DND-41 (cell line): ENCODE results near the gene PRCP.
A peak's percentile ranks its signal among the peaks of the same experiment; 100 is the strongest.

ENCODE experiments used
- ATAC-seq: fragments of 200-7000 bp; cut with Tn5 transposase; 3 replicates; pipeline ENCODE4 v1.9.1; 2021; ENCODE audit warnings: low read depth; ENCODE audit not compliant: insufficient read depth
- DNase-seq: peaks from one replicate; pipeline ENCODE4 v3.0.0-alpha.2; 2020
- H2AFZ ChIP-seq: 2 replicates; pipeline ENCODE4 v1.6.0; 2012; ENCODE audit warnings: low read depth, low read length
- H3K27ac ChIP-seq: 2 replicates; pipeline ENCODE4 v1.5.1; 2012; ENCODE audit warnings: low read length, inconsistent platforms
- H3K27me3 ChIP-seq: fragments of 200-600 bp; sonication (generic); 2 replicates; pipeline ENCODE4 v1.6.0; 2012; ENCODE audit warnings: low read length, mild to moderate bottlenecking, inconsistent platforms; ENCODE audit not compliant: insufficient read depth, poor library complexity
- H3K36me3 ChIP-seq: 2 replicates; pipeline ENCODE4 v1.5.1; 2012; ENCODE audit warnings: low read length, inconsistent platforms; ENCODE audit not compliant: insufficient read depth
- H3K4me1 ChIP-seq: 2 replicates; pipeline ENCODE4 v1.5.1; 2012; ENCODE audit warnings: mild to moderate bottlenecking, low read length; ENCODE audit not compliant: insufficient read depth
- H3K4me2 ChIP-seq: 2 replicates; pipeline ENCODE4 v1.6.0; 2012; ENCODE audit warnings: mild to moderate bottlenecking, moderate library complexity, low read length, inconsistent platforms; ENCODE audit not compliant: insufficient read depth
- H3K4me3 ChIP-seq, 2 experiments: fragments of 200-600 bp in 1 of 2; shearing (Covaris generic) in 1 of 2; 2 replicates each; pipeline ENCODE4 v1.5.1; 2012 to 2016; ENCODE audit warnings: inconsistent platforms in 2 of 2, low read length in 2 of 2, mild to moderate bottlenecking in 2 of 2, low read depth in 1 of 2, moderate library complexity in 1 of 2
- H3K79me2 ChIP-seq: 2 replicates; pipeline ENCODE4 v1.6.0; 2012; ENCODE audit warnings: low read length, inconsistent platforms; ENCODE audit not compliant: insufficient read depth
- H3K9ac ChIP-seq: 2 replicates; pipeline ENCODE4 v1.6.0; 2012; ENCODE audit warnings: low read depth, mild to moderate bottlenecking, inconsistent platforms, low read length, moderate library complexity
- H3K9me3 ChIP-seq: 2 replicates; pipeline ENCODE4 v1.5.1; 2012; ENCODE audit warnings: low read length, moderate library complexity, mild to moderate bottlenecking, inconsistent platforms; ENCODE audit not compliant: insufficient read depth, severe bottlenecking
- H4K20me1 ChIP-seq: 2 replicates; pipeline ENCODE4 v1.6.0; 2012; ENCODE audit warnings: low read length; ENCODE audit not compliant: insufficient read depth
- EZH2 ChIP-seq: IDR thresholded peaks from 3 replicates; pipeline ENCODE4 v1.6.1; 2012; ENCODE audit warnings: borderline replicate concordance, low read depth, mild to moderate bottlenecking, moderate library complexity, low read length, inconsistent platforms; ENCODE audit not compliant: severe bottlenecking
- TF ChIP-seq, protein P1 (sequence below): IDR thresholded peaks from 2 replicates; pipeline ENCODE4 v1.5.1; 2012; ENCODE audit warnings: borderline replicate concordance, low read length, moderate library complexity, mild to moderate bottlenecking; ENCODE audit not compliant: poor library complexity, severe bottlenecking; ENCODE audit errors: extremely low read depth

Gene PRCP

GRCh38 chr11:82930229-82930628 lies 30.0 kb upstream of the PRCP start:
- Histone ChIP-seq H3K79me2 (no peaks in the 10 kb centered on the region), H3K9me3 (no peaks in the 10 kb centered on the region), H3K27ac (no peak overlapping the region), H2AFZ (no peak overlapping the region), H3K9ac (no peak overlapping the region), H3K27me3 (peaks cover 6% of the 10 kb centered on the region), H3K4me3 (no peak overlapping the region), H3K4me1 (no peaks in the 10 kb centered on the region), H3K4me2 (no peak overlapping the region), H3K36me3 (no peaks in the 10 kb centered on the region), H4K20me1 (no peaks in the 10 kb centered on the region)
- ATAC-seq (no peak), DNase-seq (no peak)
- TF ChIP-seq EZH2, result no peak
- TF ChIP-seq, protein P1, sequence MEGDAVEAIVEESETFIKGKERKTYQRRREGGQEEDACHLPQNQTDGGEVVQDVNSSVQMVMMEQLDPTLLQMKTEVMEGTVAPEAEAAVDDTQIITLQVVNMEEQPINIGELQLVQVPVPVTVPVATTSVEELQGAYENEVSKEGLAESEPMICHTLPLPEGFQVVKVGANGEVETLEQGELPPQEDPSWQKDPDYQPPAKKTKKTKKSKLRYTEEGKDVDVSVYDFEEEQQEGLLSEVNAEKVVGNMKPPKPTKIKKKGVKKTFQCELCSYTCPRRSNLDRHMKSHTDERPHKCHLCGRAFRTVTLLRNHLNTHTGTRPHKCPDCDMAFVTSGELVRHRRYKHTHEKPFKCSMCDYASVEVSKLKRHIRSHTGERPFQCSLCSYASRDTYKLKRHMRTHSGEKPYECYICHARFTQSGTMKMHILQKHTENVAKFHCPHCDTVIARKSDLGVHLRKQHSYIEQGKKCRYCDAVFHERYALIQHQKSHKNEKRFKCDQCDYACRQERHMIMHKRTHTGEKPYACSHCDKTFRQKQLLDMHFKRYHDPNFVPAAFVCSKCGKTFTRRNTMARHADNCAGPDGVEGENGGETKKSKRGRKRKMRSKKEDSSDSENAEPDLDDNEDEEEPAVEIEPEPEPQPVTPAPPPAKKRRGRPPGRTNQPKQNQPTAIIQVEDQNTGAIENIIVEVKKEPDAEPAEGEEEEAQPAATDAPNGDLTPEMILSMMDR, result no peak

DNA sequence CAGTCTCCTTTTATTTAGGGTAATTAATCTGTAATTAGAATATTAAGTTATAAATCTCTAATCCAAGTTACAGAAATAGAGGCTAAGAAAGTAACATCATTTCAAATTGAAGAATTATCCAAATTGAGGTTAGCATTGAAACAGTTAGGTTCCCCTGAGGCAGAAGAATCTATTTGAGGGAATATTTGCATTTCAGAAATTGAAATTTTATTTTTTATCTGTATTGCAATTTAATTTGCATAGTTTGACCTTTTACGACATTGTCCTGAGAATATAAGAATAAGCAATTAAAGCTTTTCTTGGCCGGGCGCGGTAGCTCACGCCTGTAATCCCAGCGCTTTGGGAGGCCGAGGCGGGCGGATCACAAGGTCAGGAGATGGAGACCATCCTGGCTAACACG lies 28.9 kb upstream of the PRCP start:
- no peak overlapping the region for H3K27ac ChIP-seq
- H3K9ac ChIP-seq, result no peak overlapping the region
- DNase-seq, result no peak
- no peaks in the 10 kb centered on the region for H3K79me2 ChIP-seq
- TF ChIP-seq, protein P1, result no peak
- TF ChIP-seq EZH2, result no peak
- H4K20me1 ChIP-seq, result no peaks in the 10 kb centered on the region
- no peak overlapping the region for H3K4me2 ChIP-seq
- no peak overlapping the region for H3K4me3 ChIP-seq
- H3K36me3 ChIP-seq, result no peaks in the 10 kb centered on the region
- no peaks in the 10 kb centered on the region for H3K4me1 ChIP-seq
- H3K9me3 ChIP-seq, result no peaks in the 10 kb centered on the region
- H2AFZ ChIP-seq, result no peak overlapping the region
- H3K27me3 ChIP-seq, result no peaks in the 10 kb centered on the region
- ATAC-seq, result no peak

GRCh38 chr11:82927264-82927880 lies 27.1 kb upstream of the PRCP start:
- H3K4me2 ChIP-seq, result no peak overlapping the region
- no peaks in the 10 kb centered on the region for H3K27me3 ChIP-seq
- H3K9ac ChIP-seq, result no peak overlapping the region
- no peaks in the 10 kb centered on the region for H3K79me2 ChIP-seq
- H3K27ac ChIP-seq, result no peak overlapping the region
- ATAC-seq (peak; percentile 91), DNase-seq (peak; percentile 13)
- H3K4me1 ChIP-seq, result no peaks in the 10 kb centered on the region
- H3K4me3 ChIP-seq, result no peak overlapping the region
- no peaks in the 10 kb centered on the region for H4K20me1 ChIP-seq
- H3K36me3 ChIP-seq, result no peaks in the 10 kb centered on the region
- H3K9me3 ChIP-seq, result no peaks in the 10 kb centered on the region
- H2AFZ ChIP-seq, result no peak overlapping the region
- no peak for TF ChIP-seq EZH2
- TF ChIP-seq, protein P1, result peak; percentile 85
